Neural progenitor cell (in vitro differentiated cells): ENCODE results near the gene CFAP52. TPM values are rescaled to one million over a fixed set of nuclear protein-coding genes. Genes with fewer than 3 reads are reported as not detected.

Experiments used
- DNase-seq: peaks from one replicate; pipeline ENCODE4 v3.0.0-alpha.2; 2016; ENCODE audit warnings: low spot score
- H2AFZ ChIP-seq: fragments of 200-600 bp; sonication (generic); replicated peaks from 2 replicates; pipeline ENCODE4 v1.6.1; 2016; ENCODE audit warnings: antibody characterized with exemption
- H3F3A ChIP-seq: fragments of 200-600 bp; sonication (generic); 2 replicates; pipeline ENCODE4 v1.6.1; 2016; ENCODE audit warnings: antibody characterized with exemption, low read depth
- H3K27ac ChIP-seq: fragments of 200-600 bp; sonication (generic); 2 replicates; pipeline ENCODE4 v1.5.1; 2016; ENCODE audit warnings: mild to moderate bottlenecking
- H3K27me3 ChIP-seq: fragments of 200-600 bp; sonication (generic); 2 replicates; pipeline ENCODE4 v1.6.1; 2016; ENCODE audit warnings: mild to moderate bottlenecking, moderate library complexity
- H3K36me3 ChIP-seq: fragments of 200-600 bp; sonication (generic); 2 replicates; pipeline ENCODE4 v1.5.1; 2016
- H3K4me1 ChIP-seq: fragments of 200-600 bp; sonication (generic); 2 replicates; pipeline ENCODE4 v1.6.1; 2016; ENCODE audit warnings: mixed run types
- H3K4me2 ChIP-seq: fragments of 200-600 bp; sonication (generic); 2 replicates; pipeline ENCODE4 v1.6.1; 2016
- H3K4me3 ChIP-seq: fragments of 200-600 bp; sonication (generic); 2 replicates; pipeline ENCODE4 v1.5.1; 2016
- H3K79me2 ChIP-seq: fragments of 200-600 bp; sonication (generic); 2 replicates; pipeline ENCODE4 v1.6.1; 2016; ENCODE audit warnings: low read depth
- H3K9ac ChIP-seq: fragments of 200-600 bp; sonication (generic); 2 replicates; pipeline ENCODE4 v1.6.1; 2016
- H3K9me3 ChIP-seq: fragments of 200-600 bp; sonication (generic); 2 replicates; pipeline ENCODE4 v1.5.1; 2016; ENCODE audit warnings: low read depth
- H4K20me1 ChIP-seq: fragments of 200-600 bp; sonication (generic); 2 replicates; pipeline ENCODE4 v1.6.1; 2016; ENCODE audit warnings: low read depth
- H3K27ac Mint-ChIP-seq: 3 replicates; pipeline ENCODE4 v1.8.0; 2021; ENCODE audit warnings: mixed read lengths
- H3K27me3 Mint-ChIP-seq: 2 replicates; pipeline ENCODE4 v1.8.0; 2022; ENCODE audit warnings: low read depth, mild to moderate bottlenecking, inconsistent platforms, moderate library complexity, mixed read lengths; ENCODE audit not compliant: insufficient read depth
- H3K36me3 Mint-ChIP-seq: 3 replicates; pipeline ENCODE4 v1.8.0; 2021; ENCODE audit warnings: mixed read lengths
- H3K4me1 Mint-ChIP-seq: 3 replicates; pipeline ENCODE4 v1.8.0; 2021; ENCODE audit warnings: mixed read lengths
- H3K4me3 Mint-ChIP-seq: 3 replicates; pipeline ENCODE4 v1.8.0; 2021; ENCODE audit warnings: mild to moderate bottlenecking, moderate library complexity, mixed read lengths
- H3K9me3 Mint-ChIP-seq: 3 replicates; pipeline ENCODE4 v1.8.0; 2020; ENCODE audit warnings: mixed read lengths
- EZH2 ChIP-seq: fragments of 200-600 bp; sonication (generic); IDR thresholded peaks from 2 replicates; pipeline ENCODE4 v1.6.1; 2017; ENCODE audit warnings: antibody characterized with exemption, mild to moderate bottlenecking, moderate library complexity
- EZH2phosphoT487 ChIP-seq: fragments of 200-600 bp; sonication (generic); IDR thresholded peaks from 2 replicates; pipeline ENCODE4 v1.6.1; 2017; ENCODE audit warnings: antibody characterized with exemption
- total RNA-seq: library from RNA; depleted of rRNA; stranded (reverse); fragments of >200 nt; gene quantifications from 2 replicates; pipeline ENCODE4 v1.2.3, GENCODE V29; 2015; ENCODE audit warnings: low replicate concordance
- TF ChIP-seq, protein P1 (sequence below): fragments of 200-600 bp; sonication (generic); IDR thresholded peaks from 2 replicates; pipeline ENCODE4 v1.5.1; 2017; ENCODE audit warnings: antibody characterized with exemption, mild to moderate bottlenecking

Gene CFAP52
- total RNA-seq, 1 donor from 2014 or later: not detected

DNA sequence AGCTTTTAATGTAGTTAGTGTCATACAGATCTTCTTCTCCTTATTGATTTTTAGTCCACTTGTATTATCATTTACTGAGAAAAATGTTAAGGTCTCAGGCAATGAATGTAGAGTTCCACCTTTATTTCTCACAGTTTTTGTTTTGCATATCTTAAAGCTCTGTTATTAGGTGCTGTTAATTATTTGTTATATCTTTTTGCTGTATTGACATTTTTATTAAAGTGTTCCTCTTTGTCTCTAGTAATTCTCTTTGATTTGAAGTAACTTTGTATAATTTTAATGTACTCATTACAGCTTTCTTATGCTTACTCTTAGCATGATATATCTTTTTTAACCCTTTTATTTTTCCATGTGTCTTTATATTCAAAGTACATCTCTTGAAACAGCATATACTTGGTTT is 46.5 kb downstream of the CFAP52 start:
- peaks cover 2% of the 10 kb centered on the region for H3K27me3 Mint-ChIP-seq
- H3K36me3 Mint-ChIP-seq: no peaks in the 10 kb centered on the region
- Histone ChIP-seq H3K36me3 (no peaks in the 10 kb centered on the region), H3K79me2 (no peaks in the 10 kb centered on the region), H3K27ac (no peak overlapping the region), H3K9me3 (no peaks in the 10 kb centered on the region), H2AFZ (no peak overlapping the region), H4K20me1 (no peaks in the 10 kb centered on the region), H3K9ac (no peak overlapping the region), H3K4me3 (no peak overlapping the region), H3F3A (no peaks in the 10 kb centered on the region), H3K4me2 (no peak overlapping the region), H3K4me1 (no peaks in the 10 kb centered on the region), H3K27me3 (no peaks in the 10 kb centered on the region)
- no peak for DNase-seq
- H3K4me3 Mint-ChIP-seq: no peak overlapping the region
- no peak overlapping the region for H3K27ac Mint-ChIP-seq
- H3K4me1 Mint-ChIP-seq: no peaks in the 10 kb centered on the region
- H3K9me3 Mint-ChIP-seq: peaks cover 19% of the 10 kb centered on the region
- TF ChIP-seq EZH2phosphoT487: no peak
- TF ChIP-seq EZH2: no peak
- TF ChIP-seq, protein P1, sequence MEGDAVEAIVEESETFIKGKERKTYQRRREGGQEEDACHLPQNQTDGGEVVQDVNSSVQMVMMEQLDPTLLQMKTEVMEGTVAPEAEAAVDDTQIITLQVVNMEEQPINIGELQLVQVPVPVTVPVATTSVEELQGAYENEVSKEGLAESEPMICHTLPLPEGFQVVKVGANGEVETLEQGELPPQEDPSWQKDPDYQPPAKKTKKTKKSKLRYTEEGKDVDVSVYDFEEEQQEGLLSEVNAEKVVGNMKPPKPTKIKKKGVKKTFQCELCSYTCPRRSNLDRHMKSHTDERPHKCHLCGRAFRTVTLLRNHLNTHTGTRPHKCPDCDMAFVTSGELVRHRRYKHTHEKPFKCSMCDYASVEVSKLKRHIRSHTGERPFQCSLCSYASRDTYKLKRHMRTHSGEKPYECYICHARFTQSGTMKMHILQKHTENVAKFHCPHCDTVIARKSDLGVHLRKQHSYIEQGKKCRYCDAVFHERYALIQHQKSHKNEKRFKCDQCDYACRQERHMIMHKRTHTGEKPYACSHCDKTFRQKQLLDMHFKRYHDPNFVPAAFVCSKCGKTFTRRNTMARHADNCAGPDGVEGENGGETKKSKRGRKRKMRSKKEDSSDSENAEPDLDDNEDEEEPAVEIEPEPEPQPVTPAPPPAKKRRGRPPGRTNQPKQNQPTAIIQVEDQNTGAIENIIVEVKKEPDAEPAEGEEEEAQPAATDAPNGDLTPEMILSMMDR: no peak

DNA sequence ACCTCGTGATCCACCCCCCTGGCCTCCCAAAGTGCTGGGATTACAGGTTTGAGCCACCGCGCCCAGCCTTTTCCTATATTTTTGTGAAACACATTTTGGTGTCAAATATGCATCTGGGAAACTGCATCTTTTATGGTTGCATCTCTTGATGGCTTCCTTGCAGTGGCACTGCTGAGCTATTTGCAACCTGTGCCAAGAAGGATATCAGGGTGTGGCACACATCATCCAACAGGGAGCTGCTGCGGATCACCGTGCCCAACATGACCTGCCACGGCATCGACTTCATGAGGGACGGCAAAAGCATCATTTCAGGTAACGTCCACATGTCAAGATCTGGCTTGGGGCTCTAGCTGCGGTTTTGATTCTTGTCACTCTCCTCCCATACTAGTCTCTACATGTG is 52.1 kb downstream of the CFAP52 start:
- H3K4me3 ChIP-seq: no peak overlapping the region
- H3K27ac ChIP-seq: no peak overlapping the region
- TF ChIP-seq EZH2phosphoT487 (no peak), EZH2 (no peak)
- TF ChIP-seq, protein P1: no peak

DNA sequence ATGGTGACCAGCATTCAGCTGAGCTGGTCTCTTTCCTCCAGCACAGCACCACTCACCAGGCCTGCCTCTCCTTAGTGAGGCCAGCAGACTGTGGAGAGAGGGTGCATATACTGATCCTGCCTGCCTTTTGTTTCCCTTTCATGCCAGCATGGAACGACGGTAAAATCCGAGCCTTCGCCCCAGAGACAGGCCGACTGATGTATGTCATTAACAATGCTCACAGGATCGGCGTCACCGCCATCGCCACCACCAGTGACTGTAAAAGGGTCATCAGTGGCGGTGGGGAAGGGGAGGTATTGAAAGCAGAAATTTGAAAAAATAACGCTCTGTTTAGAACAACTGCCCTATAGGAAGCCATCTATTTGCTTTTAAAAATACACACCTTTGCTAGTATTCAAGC is 56.3 kb downstream of the CFAP52 start:
- Mint-ChIP-seq H3K9me3 (peaks cover 9% of the 10 kb centered on the region), H3K4me1 (no peaks in the 10 kb centered on the region), H3K27ac (no peak overlapping the region), H3K4me3 (no peak overlapping the region), H3K27me3 (peaks cover 8% of the 10 kb centered on the region), H3K36me3 (no peaks in the 10 kb centered on the region)
- no peak overlapping the region for H3K4me2 ChIP-seq
- H2AFZ ChIP-seq: no peak overlapping the region
- TF ChIP-seq EZH2phosphoT487 (no peak), EZH2 (no peak)
- TF ChIP-seq, protein P1: no peak
- H3K27ac ChIP-seq: no peak overlapping the region
- DNase-seq: no peak
- no peaks in the 10 kb centered on the region for H3K9me3 ChIP-seq
- H3K4me3 ChIP-seq: no peak overlapping the region
- no peaks in the 10 kb centered on the region for H3F3A ChIP-seq
- H3K27me3 ChIP-seq: no peaks in the 10 kb centered on the region
- H3K79me2 ChIP-seq: no peaks in the 10 kb centered on the region
- H3K36me3 ChIP-seq: no peaks in the 10 kb centered on the region
- no peaks in the 10 kb centered on the region for H4K20me1 ChIP-seq
- H3K9ac ChIP-seq: no peak overlapping the region
- no peaks in the 10 kb centered on the region for H3K4me1 ChIP-seq

More for the DNA sequence above, 52.1 kb downstream of the CFAP52 start:
- H3K27ac Mint-ChIP-seq: no peak overlapping the region
- Histone ChIP-seq H3K9me3 (no peaks in the 10 kb centered on the region), H3K36me3 (no peaks in the 10 kb centered on the region), H3K4me1 (no peaks in the 10 kb centered on the region), H2AFZ (no peak overlapping the region), H3K9ac (no peak overlapping the region), H3K79me2 (no peaks in the 10 kb centered on the region), H4K20me1 (no peaks in the 10 kb centered on the region), H3F3A (no peaks in the 10 kb centered on the region), H3K27me3 (no peaks in the 10 kb centered on the region), H3K4me2 (no peak overlapping the region)
- no peak for DNase-seq
- H3K4me3 Mint-ChIP-seq: no peak overlapping the region
- peaks cover 8% of the 10 kb centered on the region for H3K27me3 Mint-ChIP-seq
- peaks cover 16% of the 10 kb centered on the region for H3K9me3 Mint-ChIP-seq
- H3K36me3 Mint-ChIP-seq: no peaks in the 10 kb centered on the region
- no peaks in the 10 kb centered on the region for H3K4me1 Mint-ChIP-seq

DNA sequence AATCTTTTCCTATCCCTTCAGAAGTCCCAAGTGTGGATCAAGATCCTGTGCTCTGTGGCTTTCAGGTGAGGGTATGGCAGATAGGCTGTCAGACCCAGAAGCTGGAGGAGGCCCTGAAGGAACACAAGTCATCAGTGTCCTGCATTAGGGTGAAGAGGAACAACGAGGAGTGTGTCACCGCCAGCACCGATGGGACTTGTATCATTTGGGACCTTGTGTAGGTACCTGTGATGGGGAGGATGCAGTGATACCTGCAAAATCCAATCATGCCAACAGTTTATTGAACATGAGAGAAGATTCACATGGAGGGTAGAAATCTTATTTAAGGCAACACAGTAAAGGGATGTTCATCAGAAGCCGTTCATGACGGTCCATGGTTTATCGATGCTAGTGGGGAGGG is 58.9 kb downstream of the CFAP52 start:
- no peaks in the 10 kb centered on the region for H3K4me1 ChIP-seq

More for the DNA sequence above, 58.9 kb downstream of the CFAP52 start:
- Mint-ChIP-seq H3K27ac (no peak overlapping the region), H3K36me3 (no peaks in the 10 kb centered on the region), H3K4me1 (no peaks in the 10 kb centered on the region), H3K4me3 (no peak overlapping the region), H3K9me3 (peaks cover 6% of the 10 kb centered on the region), H3K27me3 (peaks cover 7% of the 10 kb centered on the region)
- no peaks in the 10 kb centered on the region for H4K20me1 ChIP-seq
- H3K27me3 ChIP-seq: no peaks in the 10 kb centered on the region
- H3K9ac ChIP-seq: no peak overlapping the region
- no peak overlapping the region for H2AFZ ChIP-seq
- no peak overlapping the region for H3K27ac ChIP-seq
- no peak overlapping the region for H3K4me3 ChIP-seq
- no peak for DNase-seq
- H3K79me2 ChIP-seq: no peaks in the 10 kb centered on the region
- no peaks in the 10 kb centered on the region for H3F3A ChIP-seq
- no peaks in the 10 kb centered on the region for H3K9me3 ChIP-seq
- TF ChIP-seq, protein P1: no peak
- TF ChIP-seq EZH2phosphoT487 (no peak), EZH2 (no peak)
- no peak overlapping the region for H3K4me2 ChIP-seq
- no peaks in the 10 kb centered on the region for H3K36me3 ChIP-seq
